ENCODE measurements around the gene GRHL1. TPM values are rescaled to one million over a fixed set of nuclear protein-coding genes. Genes with fewer than 3 reads are reported as not detected.

GRHL1 gene
- 0.43 TPM for total RNA-seq

DNA sequence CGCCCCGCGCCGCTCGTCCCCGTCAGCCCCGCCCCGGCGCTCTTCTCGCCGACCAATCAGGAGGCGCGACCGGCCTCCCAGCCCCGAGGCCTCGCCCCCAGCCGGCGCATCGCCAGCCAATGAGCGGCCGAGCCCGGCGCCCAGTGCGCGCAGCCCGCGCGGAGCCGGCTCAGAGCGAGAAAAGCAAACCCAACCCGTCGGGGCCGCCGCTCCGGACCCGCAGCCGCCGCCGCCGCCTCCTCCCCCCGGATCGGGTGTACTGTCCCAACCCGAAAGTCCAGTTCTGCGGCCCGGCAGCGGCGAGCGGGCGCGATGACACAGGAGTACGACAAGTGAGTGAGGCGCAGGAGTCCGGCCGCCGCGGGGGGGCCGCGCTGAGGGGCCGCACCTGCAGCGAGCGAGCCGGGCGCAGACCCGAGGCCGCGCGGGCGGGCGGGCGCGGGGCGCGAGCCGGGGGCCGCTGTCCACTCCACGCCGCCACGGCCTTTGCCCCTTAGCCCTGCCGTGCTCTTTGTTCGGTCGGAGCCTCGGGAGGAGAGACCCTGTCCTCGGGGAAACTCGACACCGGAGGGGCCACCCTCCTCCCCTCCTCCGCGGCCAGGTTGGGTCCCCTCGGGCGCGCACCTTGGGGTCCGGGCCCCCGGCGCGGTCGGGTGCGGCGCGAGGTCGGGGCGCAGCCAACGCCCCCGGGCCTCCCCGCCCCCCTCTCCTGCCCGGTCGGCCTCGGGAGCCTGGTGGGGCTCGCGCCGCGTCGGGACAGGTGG lies at the start of gene GRHL1:
TSS of gene GRHL1 (plus strand) at position 172 of the 764 bp plus-strand sequence. CDS start at position 313, 141 bp downstream.
- intact Hi-C loops (cut with DNase I): loop anchor here (1.0 to 2.0 kb wide), 3 partner anchors 33 to 109 kb away; partner anchors contain the start of gene TAF1B
- no peak within 1 kb of the TSS for H3K27ac ChIP-seq
- H3K4me3 ChIP-seq: peak within 1 kb of the TSS; percentile 85 to 96
- H3K4me1 ChIP-seq: peaks cover 4 to 10% of the 10 kb centered on the region in 2 donors
- peak; percentile 45 to 94 for DNase-seq (ENCODE audit: low spot score in 2 of 2)
- H3K27me3 ChIP-seq: no peaks in the 10 kb centered on the region
- H3K36me3 ChIP-seq: no peaks in the 10 kb centered on the region
- no peak for TF ChIP-seq CTCF (IDR thresholded peaks at IDR 0.05)
- H3K9me3 ChIP-seq: no peaks in the 10 kb centered on the region

DNA sequence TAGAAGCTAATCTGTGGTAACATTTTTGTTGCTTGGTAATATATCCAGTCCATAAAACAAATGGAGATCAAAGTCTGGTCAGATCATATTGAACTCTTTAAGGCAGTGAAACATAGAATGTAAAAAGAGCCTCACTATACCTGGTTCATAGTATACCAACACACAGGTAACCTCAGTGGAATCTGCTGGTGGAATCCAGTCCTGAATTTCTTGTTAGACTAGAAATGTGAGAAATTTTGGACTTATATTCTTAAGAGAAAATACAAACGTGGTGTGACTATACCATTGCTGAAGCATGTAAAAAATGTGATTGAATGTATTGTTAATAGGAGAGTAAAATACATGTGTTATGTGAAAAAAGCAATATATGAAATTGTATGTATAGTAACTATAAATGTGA lies 46.1 kb upstream of the GRHL1 start:
- Histone ChIP-seq H3K36me3 (no peaks in the 10 kb centered on the region), H3K4me1 (no peaks in the 10 kb centered on the region), H3K27ac (no peak overlapping the region), H3K9me3 (no peaks in the 10 kb centered on the region), H3K4me3 (no peak overlapping the region), H3K27me3 (no peaks in the 10 kb centered on the region)
- intact Hi-C loops (cut with DNase I): no loop called here
- no peak for TF ChIP-seq CTCF (IDR thresholded peaks at IDR 0.05)
- DNase-seq (ENCODE audit: low spot score in 2 of 2): no peak

DNA sequence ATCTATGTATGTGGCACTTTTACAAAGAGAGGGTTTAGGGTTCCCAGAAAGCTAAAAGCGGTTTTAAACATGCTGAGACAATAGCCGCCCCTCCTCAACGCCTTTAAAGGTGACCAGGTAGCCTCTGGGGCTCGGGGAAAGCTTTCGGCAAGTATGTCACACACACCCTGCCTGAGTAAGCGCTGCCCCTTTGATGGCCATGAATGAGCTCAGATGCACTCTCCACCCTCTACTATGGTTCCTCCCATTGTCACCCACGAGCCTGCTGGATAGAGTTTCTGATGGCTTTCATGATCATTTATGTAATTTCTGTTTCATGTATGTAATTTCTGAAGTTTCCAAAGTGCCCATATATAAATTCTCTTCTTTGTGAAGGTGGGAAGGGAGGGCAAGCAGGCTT lies 44.1 kb upstream of the GRHL1 start:
- intact Hi-C loops (cut with DNase I): no loop called here
- Histone ChIP-seq H3K9me3 (no peaks in the 10 kb centered on the region), H3K4me3 (no peak overlapping the region), H3K4me1 (no peaks in the 10 kb centered on the region), H3K36me3 (peaks cover under 1 to 3% of the 10 kb centered on the region in 2 donors), H3K27me3 (no peaks in the 10 kb centered on the region), H3K27ac (no peak overlapping the region)
- no peak for DNase-seq (ENCODE audit: low spot score in 2 of 2)
- TF ChIP-seq CTCF (IDR thresholded peaks at IDR 0.05): no peak

DNA sequence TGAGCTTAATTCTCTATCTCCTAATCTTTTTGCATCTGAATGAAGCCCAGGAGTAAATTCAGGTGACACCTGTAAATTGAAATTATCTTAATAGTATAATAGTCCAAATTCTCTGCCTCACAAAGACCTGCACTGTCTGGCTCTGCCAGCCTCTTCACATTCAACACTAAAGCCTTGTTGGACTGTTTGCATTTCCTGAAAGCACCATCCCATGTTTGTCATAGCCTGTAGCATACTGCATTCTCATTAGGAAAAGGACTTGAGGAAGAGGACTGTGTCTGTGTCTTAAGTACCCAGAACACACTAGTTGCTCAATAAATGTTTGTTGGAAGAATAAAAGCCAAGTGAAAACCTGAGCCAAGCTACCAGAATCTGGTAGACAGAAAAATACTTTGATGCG lies 42.9 kb upstream of the GRHL1 start:
- no peak overlapping the region for H3K27ac ChIP-seq
- peaks cover 6 to 11% of the 10 kb centered on the region in 2 donors for H3K36me3 ChIP-seq
- H3K9me3 ChIP-seq: no peaks in the 10 kb centered on the region
- H3K4me1 ChIP-seq: no peaks in the 10 kb centered on the region
- H3K27me3 ChIP-seq: no peaks in the 10 kb centered on the region
- DNase-seq (ENCODE audit: low spot score in 2 of 2): no peak
- no peak overlapping the region for H3K4me3 ChIP-seq
- TF ChIP-seq CTCF (IDR thresholded peaks at IDR 0.05): no peak
- intact Hi-C loops (cut with DNase I): no loop called here

DNA sequence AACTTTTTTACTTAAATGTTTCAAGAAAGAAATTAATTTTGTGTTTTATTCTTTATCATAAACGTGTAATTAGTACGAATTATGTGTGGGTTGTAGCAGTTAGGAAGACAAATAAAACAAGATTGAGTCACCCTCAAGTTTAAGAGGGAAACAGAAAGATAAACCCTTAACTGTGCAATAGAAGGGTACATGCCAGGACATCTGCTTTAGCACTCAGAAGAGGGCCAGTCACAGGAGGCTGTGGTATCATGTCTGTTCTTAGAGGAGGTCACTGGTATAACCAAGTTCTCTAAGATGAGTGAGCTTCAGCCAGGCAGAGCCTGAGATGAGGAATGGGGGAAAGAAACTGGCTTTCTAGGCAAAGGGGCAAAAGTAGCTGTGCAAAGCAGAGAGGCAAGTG lies 42.4 kb upstream of the GRHL1 start:
- peaks cover 7 to 16% of the 10 kb centered on the region in 2 donors for H3K36me3 ChIP-seq
- no peaks in the 10 kb centered on the region for H3K27me3 ChIP-seq
- H3K4me1 ChIP-seq: no peaks in the 10 kb centered on the region
- no peak for TF ChIP-seq CTCF (IDR thresholded peaks at IDR 0.05)
- H3K27ac ChIP-seq: no peak overlapping the region
- H3K9me3 ChIP-seq: no peaks in the 10 kb centered on the region
- no peak for DNase-seq (ENCODE audit: low spot score in 2 of 2)
- intact Hi-C loops (cut with DNase I): no loop called here
- no peak overlapping the region for H3K4me3 ChIP-seq

Measured in ascending aorta (tissue), 2 donors.